HUES48 (cell line): ENCODE data around the gene CCT8L2.
"Not testable (repeated sequence)": the region's sequence is repeated elsewhere in the genome, so short reads cannot be mapped to it uniquely, and the experiment has no call there.

ENCODE experiments used
- H3K27ac ChIP-seq: one replicate; pipeline ENCODE4 v1.7.0; 2013; ENCODE audit warnings: low read depth, low read length, inconsistent platforms
- H3K27me3 ChIP-seq: 2 replicates; pipeline ENCODE4 v1.6.1; 2013; ENCODE audit warnings: mild to moderate bottlenecking, low read length; ENCODE audit not compliant: control insufficient read depth, insufficient read depth
- H3K36me3 ChIP-seq: 2 replicates; pipeline ENCODE4 v1.6.1; 2013; ENCODE audit warnings: low read length; ENCODE audit not compliant: control insufficient read depth, insufficient read depth
- H3K4me1 ChIP-seq: 2 replicates; pipeline ENCODE4 v1.6.1; 2013; ENCODE audit warnings: mild to moderate bottlenecking, low read length; ENCODE audit not compliant: control insufficient read depth, insufficient read depth
- H3K4me3 ChIP-seq: 2 replicates; pipeline ENCODE4 v1.5.1; 2013; ENCODE audit warnings: mild to moderate bottlenecking, low read depth, low read length
- H3K9ac ChIP-seq: 2 replicates; pipeline ENCODE4 v1.6.1; 2013; ENCODE audit warnings: mild to moderate bottlenecking, low read depth, low read length, moderate library complexity
- H3K9me3 ChIP-seq: 2 replicates; pipeline ENCODE4 v1.6.1; 2013; ENCODE audit warnings: low read length; ENCODE audit not compliant: control insufficient read depth, insufficient read depth

The CCT8L2 gene

DNA sequence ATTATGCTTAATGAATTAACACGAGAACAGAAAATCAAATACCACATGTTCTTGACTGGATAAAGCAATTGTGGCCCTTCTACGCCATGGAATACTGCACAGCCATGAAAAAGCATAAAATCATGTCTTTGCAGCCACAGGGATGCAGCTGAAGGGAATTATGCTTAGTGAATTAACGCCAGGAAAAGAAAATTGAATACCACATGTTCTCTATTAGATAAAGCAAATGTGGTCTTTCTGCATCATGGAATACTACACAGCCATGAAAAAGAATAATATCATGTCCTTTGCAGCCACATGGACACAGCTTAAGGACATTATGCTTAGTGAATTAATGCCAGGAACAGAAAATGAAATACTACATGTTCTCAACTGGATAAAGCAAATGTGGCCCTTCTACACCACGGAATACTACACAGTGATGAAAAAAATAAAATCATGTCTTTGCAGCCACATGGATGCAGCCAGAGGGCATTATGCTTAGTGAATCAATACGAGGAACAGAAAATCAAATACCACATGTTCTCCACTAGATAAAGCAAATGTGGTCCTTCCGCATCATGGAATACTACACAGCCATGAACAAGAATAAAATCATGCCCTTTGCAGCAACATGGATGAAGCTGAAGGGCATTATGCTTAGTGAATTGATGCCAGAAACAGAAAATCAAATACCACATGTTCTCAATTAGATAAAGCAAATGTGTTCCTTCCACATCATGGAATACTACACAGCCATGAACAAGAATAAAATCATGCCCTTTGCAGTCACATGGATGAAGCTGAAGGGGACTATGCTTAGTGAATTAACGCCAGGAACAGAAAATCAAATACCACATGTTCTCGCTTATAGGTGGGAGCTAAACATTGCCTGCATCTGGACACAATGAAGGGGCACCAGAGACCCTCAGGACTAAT lies 37.3 kb downstream of the CCT8L2 start:
- H3K36me3 ChIP-seq, H3K4me1 ChIP-seq, H3K27ac ChIP-seq, H3K27me3 ChIP-seq, H3K4me3 ChIP-seq, H3K9ac ChIP-seq: not testable (repeated sequence)
- H3K9me3 ChIP-seq = peaks cover 25% of the 10 kb centered on the region

DNA sequence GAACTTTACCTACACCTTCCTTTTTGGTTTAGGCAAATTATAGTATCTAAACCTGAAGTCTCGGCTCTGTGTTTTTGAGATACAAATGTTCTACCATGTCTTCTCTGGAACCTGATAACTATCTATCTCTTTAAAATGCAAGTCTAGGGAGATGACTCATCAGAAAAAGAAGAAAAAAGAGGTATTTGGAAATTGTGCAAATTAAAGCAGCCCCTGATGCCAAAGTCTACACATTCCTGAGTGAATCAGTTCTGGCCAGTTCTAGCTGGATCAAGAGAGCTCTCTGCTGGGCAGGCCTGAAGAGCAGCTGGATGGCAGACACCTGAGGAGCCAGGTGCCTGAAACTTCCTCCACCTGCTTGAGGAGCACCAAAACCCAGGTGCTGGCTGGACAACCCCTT lies 49.3 kb downstream of the CCT8L2 start:
- not testable (repeated sequence) for H3K9ac ChIP-seq, H3K4me3 ChIP-seq, H3K27me3 ChIP-seq, H3K36me3 ChIP-seq, H3K9me3 ChIP-seq, H3K4me1 ChIP-seq, H3K27ac ChIP-seq
